IMR-90 (cell line): ENCODE results near the gene NOM1. TPM values are rescaled to one million over a fixed set of nuclear protein-coding genes. Genes with fewer than 3 reads are reported as not detected.
A peak's percentile ranks its signal among the peaks of the same experiment; 100 is the strongest.

Experiments used
- ATAC-seq: fragments of 200-7000 bp; cut with Tn5 transposase; 2 replicates; pipeline ENCODE4 v1.9.1; 2020; ENCODE audit warnings: low read depth, mild to moderate bottlenecking, moderate library complexity
- BruUV-seq: library from RNA; stranded (reverse); fragments of 400-500 nt; replicated peaks from 2 replicates; lab custom pipeline; 2021; lab: Mats Ljungman, UMichigan
- CTCF ChIA-PET: fragments of 300-600 bp; formaldehyde crosslinking; extraction: SDS; loops from one replicate; lab custom pipeline; 2021; ENCODE audit warnings: antibody characterized with exemption; lab: Yijun Ruan, JAX
- POLR2A ChIA-PET: fragments of 300-600 bp; sonication (Branson Sonifier 250); formaldehyde crosslinking; loops from one replicate; lab custom pipeline; 2022; ENCODE audit warnings: antibody characterized with exemption; ENCODE audit not compliant: unreplicated experiment; lab: Charles Lee
- DNase-seq: peaks from one replicate; pipeline ENCODE4 v3.0.0; 2013
- H2AFZ ChIP-seq: replicated peaks from 2 replicates; pipeline ENCODE3; 2013; ENCODE audit warnings: low read length, mild to moderate bottlenecking; ENCODE audit not compliant: poor library complexity
- H2AK5ac ChIP-seq: 2 replicates; pipeline ENCODE4 v1.6.1; 2013; ENCODE audit warnings: low read depth, low read length, inconsistent platforms
- H2AK9ac ChIP-seq: replicated peaks from 2 replicates; pipeline ENCODE3; 2013; ENCODE audit warnings: mild to moderate bottlenecking, low read depth, low read length, moderate library complexity; ENCODE audit not compliant: poor library complexity
- H2BK120ac ChIP-seq: 2 replicates; pipeline ENCODE4 v1.6.1; 2013; ENCODE audit warnings: low read depth, low read length, inconsistent platforms
- H2BK15ac ChIP-seq: 3 replicates; pipeline ENCODE4 v1.6.1; 2013; ENCODE audit warnings: low read depth, low read length, inconsistent platforms
- H2BK20ac ChIP-seq: 2 replicates; pipeline ENCODE4 v1.6.1; 2013; ENCODE audit warnings: low read depth, mild to moderate bottlenecking, inconsistent platforms, low read length, moderate library complexity
- H2BK5ac ChIP-seq: 2 replicates; pipeline ENCODE4 v1.6.1; 2013; ENCODE audit warnings: mild to moderate bottlenecking, low read depth, low read length, inconsistent platforms; ENCODE audit not compliant: poor library complexity, severe bottlenecking
- H3K14ac ChIP-seq: replicated peaks from 2 replicates; pipeline ENCODE4 v1.6.1; 2013; ENCODE audit warnings: low read depth, low read length, inconsistent platforms
- H3K18ac ChIP-seq: 2 replicates; pipeline ENCODE4 v1.6.1; 2013; ENCODE audit warnings: low read depth, low read length, control low read depth
- H3K23ac ChIP-seq: 2 replicates; pipeline ENCODE4 v1.6.1; 2013; ENCODE audit warnings: low read depth, low read length, inconsistent platforms
- H3K27ac ChIP-seq: 2 replicates; pipeline ENCODE4 v1.5.1; 2013; ENCODE audit warnings: mild to moderate bottlenecking, control low read depth, low read length; ENCODE audit not compliant: insufficient read depth
- H3K27me3 ChIP-seq: 2 replicates; pipeline ENCODE4 v1.6.1; 2013; ENCODE audit warnings: low read length; ENCODE audit not compliant: control insufficient read depth, insufficient read depth
- H3K36me3 ChIP-seq: 2 replicates; pipeline ENCODE4 v1.6.1; 2013; ENCODE audit warnings: low read length, mixed read lengths; ENCODE audit not compliant: control insufficient read depth, insufficient read depth
- H3K4ac ChIP-seq: 2 replicates; pipeline ENCODE4 v1.6.1; 2013; ENCODE audit warnings: low read depth, low read length, inconsistent platforms
- H3K4me1 ChIP-seq: 2 replicates; pipeline ENCODE4 v1.6.1; 2013; ENCODE audit warnings: low read length, mixed read lengths; ENCODE audit not compliant: control insufficient read depth, insufficient read depth
- H3K4me2 ChIP-seq: 2 replicates; pipeline ENCODE4 v1.6.1; 2013; ENCODE audit warnings: low read depth, mild to moderate bottlenecking, control low read depth, low read length, moderate library complexity
- H3K4me3 ChIP-seq: 2 replicates; pipeline ENCODE4 v1.5.1; 2013; ENCODE audit warnings: low read depth, mild to moderate bottlenecking, control low read depth, low read length, moderate library complexity; ENCODE audit not compliant: insufficient read depth
- H3K56ac ChIP-seq: 2 replicates; pipeline ENCODE4 v1.6.1; 2013; ENCODE audit warnings: low read length, inconsistent platforms; ENCODE audit not compliant: insufficient read depth; ENCODE audit errors: extremely low read depth
- H3K79me1 ChIP-seq, 2 experiments: 2 replicates each; pipeline ENCODE4 v1.6.1; 2013; ENCODE audit warnings: low read length in 2 of 2, inconsistent platforms in 1 of 2, low read depth in 1 of 2
- H3K9ac ChIP-seq: 2 replicates; pipeline ENCODE4 v1.6.1; 2013; ENCODE audit warnings: low read depth, low read length, control low read depth
- H3K9me1 ChIP-seq: 2 replicates; pipeline ENCODE4 v1.6.1; 2013; ENCODE audit warnings: low read length, inconsistent platforms; ENCODE audit not compliant: insufficient read depth
- H3K9me3 ChIP-seq: 2 replicates; pipeline ENCODE4 v1.6.1; 2013; ENCODE audit warnings: low read length; ENCODE audit not compliant: control insufficient read depth, insufficient read depth
- H4K20me1 ChIP-seq: 2 replicates; pipeline ENCODE4 v1.6.1; 2013; ENCODE audit warnings: low read length, inconsistent platforms; ENCODE audit not compliant: insufficient read depth
- H4K5ac ChIP-seq: 2 replicates; pipeline ENCODE4 v1.6.1; 2013; ENCODE audit warnings: mild to moderate bottlenecking, low read depth, low read length, control low read depth
- H4K8ac ChIP-seq, 2 experiments: 2 replicates each; pipeline ENCODE4 v1.6.1; 2013; ENCODE audit warnings: low read depth in 2 of 2, low read length in 2 of 2, control low read depth in 1 of 2, inconsistent platforms in 1 of 2
- H4K91ac ChIP-seq: 2 replicates; pipeline ENCODE4 v1.6.1; 2013; ENCODE audit warnings: low read depth, low read length, inconsistent platforms; ENCODE audit not compliant: insufficient read depth
- BHLHE40 ChIP-seq: fragments of 150-350 bp; IDR thresholded peaks from 2 replicates; pipeline ENCODE4 v1.6.1; 2016; ENCODE audit warnings: mild to moderate bottlenecking, low read depth, low read length
- CEBPB ChIP-seq: IDR thresholded peaks from 2 replicates; pipeline ENCODE4 v1.6.1; 2012; ENCODE audit warnings: low read depth, low read length, improper control_type of control experiment
- CHD1 ChIP-seq: IDR thresholded peaks from 2 replicates; pipeline ENCODE4 v1.6.1; 2012; ENCODE audit warnings: low read depth, low read length, improper control_type of control experiment
- FOS ChIP-seq: fragments of 150-350 bp; IDR thresholded peaks from 2 replicates; pipeline ENCODE4 v1.6.1; 2016; ENCODE audit warnings: low read depth, low read length
- NFE2L2 ChIP-seq: fragments of 150-350 bp; IDR thresholded peaks from 2 replicates; pipeline ENCODE4 v1.6.1; 2016; ENCODE audit warnings: low read depth, mild to moderate bottlenecking, low read length
- POLR2A ChIP-seq: IDR thresholded peaks from 2 replicates; pipeline ENCODE4 v1.6.1; 2012; ENCODE audit warnings: mild to moderate bottlenecking, low read depth, low read length
- RCOR1 ChIP-seq: IDR thresholded peaks from 2 replicates; pipeline ENCODE4 v1.6.1; 2012; ENCODE audit warnings: mild to moderate bottlenecking, low read length, improper control_type of control experiment; ENCODE audit not compliant: insufficient replicate concordance
- RFX5 ChIP-seq: IDR thresholded peaks from 2 replicates; pipeline ENCODE4 v1.8.0; 2012; ENCODE audit warnings: low read depth, mild to moderate bottlenecking, low read length, moderate library complexity
- SMC3 ChIP-seq: fragments of 150-350 bp; IDR thresholded peaks from 2 replicates; pipeline ENCODE4 v1.6.1; 2016; ENCODE audit warnings: low read depth, mild to moderate bottlenecking, antibody characterized with exemption, low read length, moderate library complexity
- WGBS, 2 experiments: methylation state at CpG; one replicate each; pipeline versions ENCODE4 v1.1.5 to v1.1.7; 2013; ENCODE audit warnings: missing lambda C conversion rate in 2 of 2; ENCODE audit not compliant: insufficient read length in 1 of 2; ENCODE audit errors: extremely low coverage in 2 of 2; 5-methylcytosine and 5-hydroxymethylcytosine counted together
- dilution Hi-C: fragments of 300-500 bp; cut with HindIII; formaldehyde crosslinking; loops from one replicate; pipeline ENCODE4 v1.14.3; 2018; ENCODE audit warnings: low sequenced_read_pairs; ENCODE audit not compliant: unreplicated experiment
- in situ Hi-C: fragments of 300-500 bp; cut with MboI; formaldehyde crosslinking; loops from 3 replicates; pipeline ENCODE4 v1.14.3; 2019; ENCODE audit warnings: low sequenced_read_pairs, inconsistent platforms, mixed read lengths
- intact Hi-C: fragments of 100-400 bp; cut with micrococcal nuclease; formaldehyde crosslinking; loops from 2 replicates; pipeline ENCODE4 v1.10.0; 2022
- polyA plus RNA-seq, 3 experiments: library from polyadenylated mRNA; depleted of rRNA; stranded (reverse); fragments of >200 nt; gene quantifications; 2 replicates each; pipeline ENCODE4 v1.2.3, GENCODE V29; 2012; ENCODE audit warnings: low replicate concordance in 1 of 3
- total RNA-seq: library from RNA; depleted of rRNA; stranded (reverse); fragments of >200 nt; gene quantifications from 2 replicates; pipeline ENCODE4 v1.2.3, GENCODE V29; 2012
- TF ChIP-seq, protein P1 (sequence below): fragments of 150-350 bp; IDR thresholded peaks from 2 replicates; pipeline ENCODE4 v1.6.1; 2016; ENCODE audit warnings: low read depth, mild to moderate bottlenecking, low read length, moderate library complexity, borderline replicate concordance
- TF ChIP-seq, protein P2 (sequence below): fragments of 150-350 bp; IDR thresholded peaks from 2 replicates; pipeline ENCODE4 v1.6.1; 2017; ENCODE audit warnings: mild to moderate bottlenecking, antibody characterized with exemption, low read length, low read depth

NOM1 gene
- total and polyA plus RNA-seq, 2 of the 4 experiments (the other 2 are of a cell fraction): 15.3 to 15.4 TPM

DNA sequence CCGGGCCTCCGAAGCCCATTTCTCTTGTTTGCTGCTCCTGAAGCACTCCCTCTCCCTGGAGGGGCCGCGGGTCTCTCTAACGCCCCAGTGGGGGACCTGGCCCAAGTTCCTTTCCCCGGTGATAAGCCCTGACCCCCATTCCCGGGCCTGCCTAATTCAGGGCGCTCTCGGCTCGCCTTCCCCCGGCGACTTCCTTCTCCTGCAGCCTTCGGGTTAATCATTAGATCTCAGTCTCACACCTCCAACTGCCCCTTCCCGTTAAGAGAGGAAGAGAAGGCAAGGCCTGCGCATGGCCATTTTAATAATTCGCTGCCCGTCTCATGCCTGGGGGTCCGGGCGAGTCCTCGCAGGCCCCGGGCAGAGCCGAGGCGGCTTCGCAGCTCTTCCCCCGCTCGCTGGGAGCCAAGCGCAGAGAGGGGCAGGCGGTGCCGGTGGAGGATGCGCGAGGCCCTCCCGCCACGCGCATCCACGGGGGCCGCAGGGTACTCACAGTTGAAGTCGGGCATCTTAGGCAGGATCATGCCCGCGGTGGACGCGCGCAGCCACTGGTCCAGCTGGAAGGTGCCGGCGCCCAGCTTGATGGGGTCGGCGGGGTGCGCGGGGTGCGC is 59.8 kb downstream of the NOM1 start:
- in situ Hi-C loops (no loop called here), intact Hi-C loops (no loop called here), dilution Hi-C loops (no loop called here)
- TF ChIP-seq RCOR1 (no peak), BHLHE40 (no peak), POLR2A (no peak), CHD1 (no peak), SMC3 (no peak), NFE2L2 (no peak), FOS (no peak), RFX5 (no peak), CEBPB (no peak)
- TF ChIP-seq, protein P1, sequence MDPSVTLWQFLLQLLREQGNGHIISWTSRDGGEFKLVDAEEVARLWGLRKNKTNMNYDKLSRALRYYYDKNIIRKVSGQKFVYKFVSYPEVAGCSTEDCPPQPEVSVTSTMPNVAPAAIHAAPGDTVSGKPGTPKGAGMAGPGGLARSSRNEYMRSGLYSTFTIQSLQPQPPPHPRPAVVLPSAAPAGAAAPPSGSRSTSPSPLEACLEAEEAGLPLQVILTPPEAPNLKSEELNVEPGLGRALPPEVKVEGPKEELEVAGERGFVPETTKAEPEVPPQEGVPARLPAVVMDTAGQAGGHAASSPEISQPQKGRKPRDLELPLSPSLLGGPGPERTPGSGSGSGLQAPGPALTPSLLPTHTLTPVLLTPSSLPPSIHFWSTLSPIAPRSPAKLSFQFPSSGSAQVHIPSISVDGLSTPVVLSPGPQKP: no peak
- TF ChIP-seq, protein P2, sequence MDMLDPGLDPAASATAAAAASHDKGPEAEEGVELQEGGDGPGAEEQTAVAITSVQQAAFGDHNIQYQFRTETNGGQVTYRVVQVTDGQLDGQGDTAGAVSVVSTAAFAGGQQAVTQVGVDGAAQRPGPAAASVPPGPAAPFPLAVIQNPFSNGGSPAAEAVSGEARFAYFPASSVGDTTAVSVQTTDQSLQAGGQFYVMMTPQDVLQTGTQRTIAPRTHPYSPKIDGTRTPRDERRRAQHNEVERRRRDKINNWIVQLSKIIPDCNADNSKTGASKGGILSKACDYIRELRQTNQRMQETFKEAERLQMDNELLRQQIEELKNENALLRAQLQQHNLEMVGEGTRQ: no peak
- no peak for DNase-seq
- no peaks in the 10 kb centered on the region for H3K4me1 ChIP-seq
- no peaks in the 10 kb centered on the region; the same call in none of the 2 replicates for H4K20me1 ChIP-seq
- no peak overlapping the region for H3K23ac ChIP-seq
- no peaks in the 10 kb centered on the region for H3K9me1 ChIP-seq
- ChIA-PET CTCF (no interaction called here), POLR2A (no interaction called here)
- no peak overlapping the region for H4K8ac ChIP-seq
- H3K4me3 ChIP-seq: no peak overlapping the region
- no peak overlapping the region for H2BK20ac ChIP-seq
- no peak overlapping the region for H3K27ac ChIP-seq
- H2AK9ac ChIP-seq: peak overlapping the region; percentile 16
- no peaks in the 10 kb centered on the region for H3K36me3 ChIP-seq
- peak overlapping the region; percentile 32 for H2AFZ ChIP-seq
- WGBS, 2 experiments: 1% methylated on average over 22 of the region's 49 CpGs; no CpG with 5 or more reads in 1 of the 2 experiments
- H3K18ac ChIP-seq: no peak overlapping the region
- H3K79me1 ChIP-seq: no peaks in the 10 kb centered on the region
- ATAC-seq: no peak
- no peak overlapping the region for H3K4ac ChIP-seq
- no peak overlapping the region for H3K56ac ChIP-seq
- H2BK120ac ChIP-seq: no peak overlapping the region
- peaks cover 93% of the 10 kb centered on the region for H3K27me3 ChIP-seq
- no peak overlapping the region for H4K91ac ChIP-seq
- H4K5ac ChIP-seq: no peak overlapping the region
- no peak overlapping the region for H2AK5ac ChIP-seq
- H3K4me2 ChIP-seq: no peak overlapping the region
- no peak overlapping the region for H2BK15ac ChIP-seq
- no TSS peak for BruUV-seq
- no peak overlapping the region for H2BK5ac ChIP-seq
- no peak overlapping the region for H3K9ac ChIP-seq
- H3K9me3 ChIP-seq: peaks cover 4% of the 10 kb centered on the region; the same call in 1 of the 2 replicates
- no peak overlapping the region for H3K14ac ChIP-seq
